ENCODE data around the gene MEIOB. TPM values are rescaled to one million over a fixed set of nuclear protein-coding genes. Genes with fewer than 3 reads are reported as not detected.

Gene MEIOB
- total RNA-seq, 1 donor from 2014 or later, result not detected

- H3K27me3 Mint-ChIP-seq (ENCODE audit: low read depth), result no peaks in the 10 kb centered on the region
- TF ChIP-seq, protein P1, sequence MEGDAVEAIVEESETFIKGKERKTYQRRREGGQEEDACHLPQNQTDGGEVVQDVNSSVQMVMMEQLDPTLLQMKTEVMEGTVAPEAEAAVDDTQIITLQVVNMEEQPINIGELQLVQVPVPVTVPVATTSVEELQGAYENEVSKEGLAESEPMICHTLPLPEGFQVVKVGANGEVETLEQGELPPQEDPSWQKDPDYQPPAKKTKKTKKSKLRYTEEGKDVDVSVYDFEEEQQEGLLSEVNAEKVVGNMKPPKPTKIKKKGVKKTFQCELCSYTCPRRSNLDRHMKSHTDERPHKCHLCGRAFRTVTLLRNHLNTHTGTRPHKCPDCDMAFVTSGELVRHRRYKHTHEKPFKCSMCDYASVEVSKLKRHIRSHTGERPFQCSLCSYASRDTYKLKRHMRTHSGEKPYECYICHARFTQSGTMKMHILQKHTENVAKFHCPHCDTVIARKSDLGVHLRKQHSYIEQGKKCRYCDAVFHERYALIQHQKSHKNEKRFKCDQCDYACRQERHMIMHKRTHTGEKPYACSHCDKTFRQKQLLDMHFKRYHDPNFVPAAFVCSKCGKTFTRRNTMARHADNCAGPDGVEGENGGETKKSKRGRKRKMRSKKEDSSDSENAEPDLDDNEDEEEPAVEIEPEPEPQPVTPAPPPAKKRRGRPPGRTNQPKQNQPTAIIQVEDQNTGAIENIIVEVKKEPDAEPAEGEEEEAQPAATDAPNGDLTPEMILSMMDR (conservative IDR thresholded peaks at IDR 0.05), result no peak
- H3K27ac Mint-ChIP-seq (ENCODE audit: unreplicated experiment), result no peak overlapping the region
- DNase-seq (ENCODE audit: low read depth, low spot score), result no peak
- H3K4me3 Mint-ChIP-seq, result peak overlapping the region; percentile 38
- H3K9me3 Mint-ChIP-seq, result no peaks in the 10 kb centered on the region
- H3K4me1 Mint-ChIP-seq, result peaks cover 7% of the 10 kb centered on the region
- peaks cover 2% of the 10 kb centered on the region for H3K36me3 Mint-ChIP-seq (ENCODE audit: low read depth)
Observed at GRCh38 chr16:1788095-1788707, 83.8 kb downstream of the MEIOB start.

DNA sequence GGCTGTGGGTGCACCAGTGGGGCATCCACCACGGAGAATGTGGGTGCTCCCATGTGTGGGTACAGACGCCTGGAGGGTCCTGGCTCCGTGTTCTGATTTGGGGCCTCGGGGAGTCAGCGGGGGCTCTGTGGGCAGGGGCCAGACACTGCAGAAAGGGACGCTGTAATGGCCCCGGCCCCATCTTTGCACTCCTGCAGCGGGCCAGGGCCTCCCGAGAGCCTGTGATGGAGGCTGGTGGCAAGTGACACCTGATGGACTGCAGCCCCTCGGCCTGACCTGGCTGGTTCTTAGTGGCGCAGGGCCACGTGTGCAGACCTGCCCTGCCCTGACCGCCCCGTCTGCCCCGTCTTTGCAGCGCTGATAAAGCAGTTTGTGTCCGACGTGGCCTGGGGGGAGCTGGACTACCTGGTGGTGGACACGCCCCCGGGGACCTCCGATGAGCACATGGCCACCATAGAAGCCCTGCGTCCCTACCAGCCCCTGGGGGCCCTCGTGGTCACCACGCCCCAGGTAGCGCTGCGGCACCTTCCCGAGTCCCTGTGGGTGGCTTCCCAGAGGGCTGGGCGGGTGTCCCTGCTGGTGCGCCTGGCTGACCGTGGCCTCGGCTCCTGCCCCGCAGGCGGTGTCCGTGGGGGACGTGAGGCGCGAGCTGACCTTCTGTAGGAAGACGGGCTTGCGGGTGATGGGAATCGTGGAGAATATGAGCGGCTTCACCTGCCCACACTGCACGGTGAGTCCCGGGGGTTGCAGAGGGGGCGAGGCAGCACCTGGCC, 84.5 kb downstream of the MEIOB start:
- H3K9me3 Mint-ChIP-seq, result no peaks in the 10 kb centered on the region
- peaks cover 4% of the 10 kb centered on the region for H3K36me3 Mint-ChIP-seq (ENCODE audit: low read depth)
- H3K27me3 Mint-ChIP-seq (ENCODE audit: low read depth), result peaks cover 3% of the 10 kb centered on the region
- DNase-seq (ENCODE audit: low read depth, low spot score), result no peak
- H3K4me3 Mint-ChIP-seq, result no peak overlapping the region
- TF ChIP-seq, protein P1 (conservative IDR thresholded peaks at IDR 0.05), result no peak
- H3K27ac Mint-ChIP-seq (ENCODE audit: unreplicated experiment), result no peak overlapping the region
- H3K4me1 Mint-ChIP-seq, result peaks cover 11% of the 10 kb centered on the region

GRCh38 chr16:1787056-1787321, 85.0 kb downstream of the MEIOB start:
- Mint-ChIP-seq H3K9me3 (no peaks in the 10 kb centered on the region), H3K4me1 (peaks cover 13% of the 10 kb centered on the region), H3K27ac (ENCODE audit: unreplicated experiment) (no peak overlapping the region), H3K36me3 (ENCODE audit: low read depth) (peaks cover 5% of the 10 kb centered on the region), H3K27me3 (ENCODE audit: low read depth) (peaks cover 4% of the 10 kb centered on the region), H3K4me3 (no peak overlapping the region)
- no peak for DNase-seq (ENCODE audit: low read depth, low spot score)
- TF ChIP-seq, protein P1 (conservative IDR thresholded peaks at IDR 0.05), result no peak

GRCh38 chr16:1786242-1787055, 85.5 kb downstream of the MEIOB start:
- DNase-seq (ENCODE audit: low read depth, low spot score), result no peak
- TF ChIP-seq, protein P1 (conservative IDR thresholded peaks at IDR 0.05), result no peak
- H3K27ac Mint-ChIP-seq (ENCODE audit: unreplicated experiment), result no peak overlapping the region
- no peak overlapping the region for H3K4me3 Mint-ChIP-seq
- peaks cover 4% of the 10 kb centered on the region for H3K27me3 Mint-ChIP-seq (ENCODE audit: low read depth)
- no peaks in the 10 kb centered on the region for H3K9me3 Mint-ChIP-seq
- H3K4me1 Mint-ChIP-seq, result peaks cover 18% of the 10 kb centered on the region
- H3K36me3 Mint-ChIP-seq (ENCODE audit: low read depth), result peaks cover 5% of the 10 kb centered on the region

DNA sequence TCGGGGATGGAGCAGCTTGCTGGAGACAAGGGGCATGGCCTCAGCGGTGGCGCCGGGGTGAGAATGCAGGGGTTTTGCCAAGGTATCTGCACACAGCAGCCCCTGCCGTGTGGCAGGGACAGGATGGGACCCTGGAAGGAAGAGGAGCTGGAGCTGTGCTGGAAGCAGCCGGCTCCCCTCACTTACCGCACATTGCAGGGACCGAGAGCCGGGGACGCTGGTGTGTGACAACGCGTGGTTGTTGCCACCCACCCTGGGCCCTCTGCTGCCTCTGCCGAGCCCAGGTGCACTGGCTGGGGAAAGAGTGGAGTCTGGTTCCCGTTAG, 86.2 kb downstream of the MEIOB start:
- peaks cover 22% of the 10 kb centered on the region for H3K4me1 Mint-ChIP-seq
- H3K27ac Mint-ChIP-seq (ENCODE audit: unreplicated experiment), result no peak overlapping the region
- H3K9me3 Mint-ChIP-seq, result no peaks in the 10 kb centered on the region
- TF ChIP-seq, protein P1 (conservative IDR thresholded peaks at IDR 0.05), result no peak
- peak overlapping the region; percentile 34 for H3K4me3 Mint-ChIP-seq
- no peak for DNase-seq (ENCODE audit: low read depth, low spot score)
- H3K27me3 Mint-ChIP-seq (ENCODE audit: low read depth), result peaks cover 4% of the 10 kb centered on the region
- H3K36me3 Mint-ChIP-seq (ENCODE audit: low read depth), result peaks cover 5% of the 10 kb centered on the region
